Hepatocyte (in vitro differentiated cells): ENCODE results near the gene ZFP30. TPM values are rescaled to one million over a fixed set of nuclear protein-coding genes. Genes with fewer than 3 reads are reported as not detected.

Source experiments
- DNase-seq: peaks from one replicate; pipeline ENCODE4 v3.0.0-alpha.2; 2016; ENCODE audit warnings: low spot score
- H2AFZ ChIP-seq: fragments of 200-600 bp; sonication (generic); 2 replicates; pipeline ENCODE4 v1.6.0; 2016; ENCODE audit warnings: antibody characterized with exemption, mild to moderate bottlenecking
- H3K27ac ChIP-seq: fragments of 200-600 bp; sonication (generic); 2 replicates; pipeline ENCODE4 v1.5.1; 2016; ENCODE audit warnings: mild to moderate bottlenecking
- H3K27me3 ChIP-seq: fragments of 200-600 bp; sonication (generic); 2 replicates; pipeline ENCODE4 v1.6.1; 2016
- H3K36me3 ChIP-seq: fragments of 200-600 bp; sonication (generic); replicated peaks from 2 replicates; pipeline ENCODE4 v1.5.1; 2016; ENCODE audit warnings: low read depth; ENCODE audit not compliant: insufficient read depth
- H3K4me1 ChIP-seq: fragments of 200-600 bp; sonication (generic); 2 replicates; pipeline ENCODE4 v1.5.1; 2016; ENCODE audit warnings: mild to moderate bottlenecking, moderate library complexity; ENCODE audit not compliant: insufficient read depth
- H3K4me2 ChIP-seq: fragments of 200-600 bp; sonication (generic); 2 replicates; pipeline ENCODE4 v1.6.0; 2016
- H3K4me3 ChIP-seq: fragments of 200-600 bp; sonication (generic); 2 replicates; pipeline ENCODE4 v1.5.1; 2016; ENCODE audit warnings: mild to moderate bottlenecking
- H3K79me2 ChIP-seq: fragments of 200-600 bp; sonication (generic); 2 replicates; pipeline ENCODE4 v1.6.0; 2017; ENCODE audit warnings: mild to moderate bottlenecking
- H3K9me2 ChIP-seq: fragments of 200-600 bp; sonication (generic); replicated peaks from 2 replicates; pipeline ENCODE4 v1.6.0; 2017; ENCODE audit warnings: mild to moderate bottlenecking; ENCODE audit not compliant: insufficient read depth
- H3K9me3 ChIP-seq: fragments of 200-600 bp; sonication (generic); 2 replicates; pipeline ENCODE4 v1.5.1; 2016; ENCODE audit warnings: low read depth, mild to moderate bottlenecking
- H4K20me1 ChIP-seq: fragments of 200-600 bp; sonication (generic); 2 replicates; pipeline ENCODE4 v1.6.0; 2016; ENCODE audit warnings: mild to moderate bottlenecking; ENCODE audit not compliant: insufficient read depth, poor library complexity, severe bottlenecking
- CTCF ChIP-seq: fragments of 200-600 bp; sonication (generic); IDR thresholded peaks from 2 replicates; pipeline ENCODE4 v1.5.1; 2016; ENCODE audit warnings: antibody characterized with exemption, mild to moderate bottlenecking; ENCODE audit not compliant: poor library complexity
- EZH2 ChIP-seq: fragments of 200-600 bp; sonication (generic); IDR thresholded peaks from 2 replicates; pipeline ENCODE4 v1.6.1; 2016; ENCODE audit warnings: antibody characterized with exemption, mild to moderate bottlenecking, borderline replicate concordance
- EZH2phosphoT487 ChIP-seq: fragments of 200-600 bp; sonication (generic); IDR thresholded peaks from one replicate; pipeline ENCODE4 v1.6.1; 2018; ENCODE audit warnings: antibody characterized with exemption, mild to moderate bottlenecking, low read depth, moderate library complexity; ENCODE audit not compliant: unreplicated experiment, severe bottlenecking
- WGBS: methylation state at CpG from one replicate; pipeline ENCODE4 v1.1.6; 2016; ENCODE audit warnings: low lambda C conversion rate; ENCODE audit errors: missing lambda C conversion rate; 5-methylcytosine and 5-hydroxymethylcytosine counted together
- polyA plus RNA-seq: library from polyadenylated mRNA; unstranded; fragments of >200 nt; fragmentation: Nextera tagmentation; extraction: Ambion mirVana; gene quantifications from 2 replicates; pipeline ENCODE4 v1.2.1, GENCODE V29; 2016
- total RNA-seq: library from RNA; depleted of rRNA; stranded (reverse); fragments of >200 nt; gene quantifications from 2 replicates; pipeline ENCODE4 v1.2.3, GENCODE V29; 2014

The ZFP30 gene
- total and polyA plus RNA-seq, 2 experiments from 2014 or later, result 3.2 to 19.0 TPM

- Histone ChIP-seq H2AFZ (peak overlapping the region; percentile 88), H4K20me1 (peaks cover 10% of the 10 kb centered on the region), H3K9me3 (peaks cover 3% of the 10 kb centered on the region), H3K4me2 (peak overlapping the region; percentile 83), H3K36me3 (no peaks in the 10 kb centered on the region), H3K79me2 (peaks cover 51% of the 10 kb centered on the region), H3K27me3 (no peaks in the 10 kb centered on the region), H3K9me2 (no peaks in the 10 kb centered on the region), H3K27ac (peak overlapping the region; percentile 96), H3K4me3 (peak overlapping the region; percentile 90), H3K4me1 (peaks cover 11% of the 10 kb centered on the region)
- peak; percentile 37 for DNase-seq
- no peak for TF ChIP-seq CTCF
- TF ChIP-seq EZH2, result no peak
- TF ChIP-seq EZH2phosphoT487, result no peak
- 2% methylated on average over 40 of the region's 40 CpGs for WGBS
Measured at GRCh38 chr19:37654629-37655300, 500 bp downstream of the ZFP30 start.

GRCh38 chr19:37654118-37654517, 1.1 kb downstream of the ZFP30 start:
- H3K27ac ChIP-seq, result peak overlapping the region; percentile 96
- H3K9me3 ChIP-seq, result peaks cover 3% of the 10 kb centered on the region
- H3K79me2 ChIP-seq, result peaks cover 58% of the 10 kb centered on the region
- peak overlapping the region; percentile 88 for H2AFZ ChIP-seq
- WGBS, result 13% methylated on average over 5 of the region's 5 CpGs
- H4K20me1 ChIP-seq, result peaks cover 10% of the 10 kb centered on the region
- peak overlapping the region; percentile 90 for H3K4me3 ChIP-seq
- H3K4me2 ChIP-seq, result peak overlapping the region; percentile 83
- H3K4me1 ChIP-seq, result peaks cover 11% of the 10 kb centered on the region
- H3K9me2 ChIP-seq, result no peaks in the 10 kb centered on the region
- H3K27me3 ChIP-seq, result no peaks in the 10 kb centered on the region
- DNase-seq, result no peak
- H3K36me3 ChIP-seq, result no peaks in the 10 kb centered on the region
- TF ChIP-seq EZH2 (no peak), CTCF (peak; percentile 1), EZH2phosphoT487 (no peak)

DNA sequence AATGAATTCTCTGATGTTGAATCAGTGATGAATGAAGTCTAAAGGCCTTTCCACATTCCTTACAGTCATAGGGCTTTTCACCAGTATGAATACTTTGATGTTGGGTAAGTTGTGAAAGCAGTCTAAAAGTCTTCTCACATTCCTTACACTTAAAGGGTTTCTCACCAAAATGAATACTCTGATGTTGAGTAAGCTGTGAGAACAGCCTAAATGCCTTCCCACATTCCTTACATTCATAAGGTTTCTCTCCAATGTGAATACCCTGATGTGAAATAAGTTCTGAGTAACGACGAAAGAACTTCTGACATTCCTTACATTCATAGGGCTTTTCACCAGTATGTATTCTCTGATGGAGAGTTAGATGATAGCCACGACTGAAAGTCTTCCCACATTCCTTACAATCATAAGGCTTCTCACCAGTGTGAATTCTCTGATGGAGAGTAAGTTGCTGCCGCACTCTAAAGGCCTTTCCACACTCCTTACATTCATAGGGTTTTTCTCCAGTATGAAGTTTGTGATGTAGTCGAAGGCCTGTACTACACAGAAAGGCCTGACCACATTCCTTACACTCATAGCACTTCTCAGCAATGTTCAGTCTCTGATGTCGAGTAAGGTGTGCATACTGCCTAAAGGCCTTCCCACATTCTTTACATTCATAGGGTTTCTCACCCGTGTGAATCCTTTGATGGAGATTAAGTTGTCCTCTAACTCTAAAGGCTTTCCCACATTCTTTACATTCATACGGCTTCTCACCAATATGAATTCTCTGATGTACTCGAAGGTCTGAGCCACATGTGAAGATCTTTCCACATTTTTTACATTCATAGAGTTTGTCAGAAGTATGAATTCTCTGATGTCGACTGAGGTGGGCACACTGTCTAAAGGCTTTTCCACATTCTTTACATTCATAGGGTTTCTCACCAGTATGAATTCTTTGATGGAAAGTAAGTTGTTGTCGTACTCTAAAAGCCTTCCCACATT, 19.9 kb downstream of the ZFP30 start:
- TF ChIP-seq CTCF, result no peak
- no peak for TF ChIP-seq EZH2
- TF ChIP-seq EZH2phosphoT487, result no peak
- Histone ChIP-seq H3K27ac (no peak overlapping the region), H3K9me2 (no peaks in the 10 kb centered on the region), H3K9me3 (peaks cover 68% of the 10 kb centered on the region), H2AFZ (no peak overlapping the region), H3K4me2 (no peak overlapping the region), H3K4me3 (no peak overlapping the region), H3K36me3 (peaks cover 21% of the 10 kb centered on the region), H3K4me1 (no peaks in the 10 kb centered on the region), H4K20me1 (no peaks in the 10 kb centered on the region), H3K27me3 (no peaks in the 10 kb centered on the region), H3K79me2 (no peaks in the 10 kb centered on the region)
- WGBS, result 98% methylated on average over 11 of the region's 11 CpGs
- DNase-seq, result no peak
